Right lobe of liver (tissue), 4 donors: ENCODE data around the gene ZCCHC17.

ENCODE experiments used
- CTCF ChIP-seq, 4 donors: fragments of 200-600 bp in 3 of 4; fragments of 450-650 bp in 1 of 4; IDR thresholded peaks; one replicate each; pipeline versions ENCODE4 v1.5.1 to v1.8.0; 2016 to 2022; ENCODE audit warnings: antibody characterized with exemption in 4 of 4, mild to moderate bottlenecking in 2 of 4
- POLR2A ChIP-seq: fragments of 450-650 bp; IDR thresholded peaks from one replicate; pipeline ENCODE4 v1.6.1; 2017; ENCODE audit warnings: antibody characterized with exemption, mild to moderate bottlenecking
- donor health status: DM: no; HTN: no; CAD: no.
- donor health status: DM: no; HTN: no; CAD: no.
- donor health status: DM: no; HTN: yes; CAD: no.

- TF ChIP-seq CTCF (IDR thresholded peaks at IDR 0.05) (no peak), POLR2A (no peak)
Observed at GRCh38 chr1:31398246-31398645, 101.4 kb downstream of the ZCCHC17 start.
